WTC11 (cell line): Measurements from ENCODE around the gene PTPRN2.

Experiments
- AFF4 ChIP-seq: sonication (generic); formaldehyde crosslinking; IDR thresholded peaks from 2 replicates; pipeline ENCODE4 v1.8.1; 2023; ENCODE audit warnings: mild to moderate bottlenecking, missing genetic modification reagents, borderline replicate concordance
- CREM ChIP-seq: sonication (generic); formaldehyde crosslinking; IDR thresholded peaks from 2 replicates; pipeline ENCODE4 v1.8.1; 2022; ENCODE audit warnings: mild to moderate bottlenecking, missing genetic modification reagents, moderate library complexity
- IRF2 ChIP-seq: sonication (generic); formaldehyde crosslinking; IDR thresholded peaks from 2 replicates; pipeline ENCODE4 v1.8.0; 2022; ENCODE audit warnings: low read depth, missing genetic modification reagents, borderline replicate concordance
- MAX ChIP-seq: sonication (generic); formaldehyde crosslinking; IDR thresholded peaks from 2 replicates; pipeline ENCODE4 v1.8.0; 2022; ENCODE audit warnings: mild to moderate bottlenecking, missing genetic modification reagents
- NFE2L1 ChIP-seq: sonication (generic); formaldehyde crosslinking; IDR thresholded peaks from 2 replicates; pipeline ENCODE4 v1.8.1; 2023; ENCODE audit warnings: missing genetic modification reagents
- TCF7 ChIP-seq: sonication (generic); formaldehyde crosslinking; IDR thresholded peaks from 2 replicates; pipeline ENCODE4 v1.8.0; 2022; ENCODE audit warnings: mild to moderate bottlenecking, low read depth, missing genetic modification reagents, moderate library complexity
- TEAD1 ChIP-seq: sonication (generic); formaldehyde crosslinking; IDR thresholded peaks from 2 replicates; pipeline ENCODE4 v1.8.0; 2022; ENCODE audit warnings: mild to moderate bottlenecking, missing genetic modification reagents
- ZNF512 ChIP-seq: sonication (generic); formaldehyde crosslinking; IDR thresholded peaks from 2 replicates; pipeline ENCODE4 v1.8.1; 2022; ENCODE audit warnings: missing genetic modification reagents, borderline replicate concordance
- TF ChIP-seq, protein P1 (sequence below): fragments of 200-600 bp; IDR thresholded peaks from 2 replicates; pipeline ENCODE4 v1.8.0; 2022; ENCODE audit warnings: antibody characterized with exemption
- TF ChIP-seq, protein P2 (sequence below): sonication (generic); formaldehyde crosslinking; conservative IDR thresholded peaks from 2 replicates; pipeline ENCODE4 v1.8.1; 2022; ENCODE audit warnings: mild to moderate bottlenecking, missing genetic modification reagents

GRCh38 chr7:158185653-158186052 is 402.0 kb downstream of the PTPRN2 start:
- TF ChIP-seq TEAD1 (CRISPR knock-in tag): no peak
- TF ChIP-seq CREM: no peak
- TF ChIP-seq, protein P1, sequence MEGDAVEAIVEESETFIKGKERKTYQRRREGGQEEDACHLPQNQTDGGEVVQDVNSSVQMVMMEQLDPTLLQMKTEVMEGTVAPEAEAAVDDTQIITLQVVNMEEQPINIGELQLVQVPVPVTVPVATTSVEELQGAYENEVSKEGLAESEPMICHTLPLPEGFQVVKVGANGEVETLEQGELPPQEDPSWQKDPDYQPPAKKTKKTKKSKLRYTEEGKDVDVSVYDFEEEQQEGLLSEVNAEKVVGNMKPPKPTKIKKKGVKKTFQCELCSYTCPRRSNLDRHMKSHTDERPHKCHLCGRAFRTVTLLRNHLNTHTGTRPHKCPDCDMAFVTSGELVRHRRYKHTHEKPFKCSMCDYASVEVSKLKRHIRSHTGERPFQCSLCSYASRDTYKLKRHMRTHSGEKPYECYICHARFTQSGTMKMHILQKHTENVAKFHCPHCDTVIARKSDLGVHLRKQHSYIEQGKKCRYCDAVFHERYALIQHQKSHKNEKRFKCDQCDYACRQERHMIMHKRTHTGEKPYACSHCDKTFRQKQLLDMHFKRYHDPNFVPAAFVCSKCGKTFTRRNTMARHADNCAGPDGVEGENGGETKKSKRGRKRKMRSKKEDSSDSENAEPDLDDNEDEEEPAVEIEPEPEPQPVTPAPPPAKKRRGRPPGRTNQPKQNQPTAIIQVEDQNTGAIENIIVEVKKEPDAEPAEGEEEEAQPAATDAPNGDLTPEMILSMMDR: no peak
- TF ChIP-seq IRF2 (CRISPR knock-in tag): no peak
- TF ChIP-seq, protein P2, sequence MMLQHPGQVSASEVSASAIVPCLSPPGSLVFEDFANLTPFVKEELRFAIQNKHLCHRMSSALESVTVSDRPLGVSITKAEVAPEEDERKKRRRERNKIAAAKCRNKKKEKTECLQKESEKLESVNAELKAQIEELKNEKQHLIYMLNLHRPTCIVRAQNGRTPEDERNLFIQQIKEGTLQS (CRISPR knock-in tag): no peak
- no peak for TF ChIP-seq MAX
- no peak for TF ChIP-seq ZNF512 (CRISPR knock-in tag)
- no peak for TF ChIP-seq NFE2L1 (CRISPR knock-in tag)
- TF ChIP-seq AFF4 (CRISPR knock-in tag): no peak
- TF ChIP-seq TCF7 (CRISPR knock-in tag): no peak
